Uterus (tissue), 4 donors: ENCODE measurements around the gene C1QTNF6. TPM values are rescaled to one million over a fixed set of nuclear protein-coding genes. Genes with fewer than 3 reads are reported as not detected.
A peak's percentile ranks its signal among the peaks of the same experiment; 100 is the strongest.

ENCODE experiments used
- DNase-seq, 2 donors: peaks; one replicate each; pipeline ENCODE4 v3.0.0-alpha.2; 2019 to 2020
- H3K27ac ChIP-seq, 2 donors: fragments of 200-600 bp; sonication (generic); 1 replicate in 1 of 2; 2 replicates in 1 of 2; pipeline ENCODE4 v1.5.1; 2016 to 2018
- H3K27me3 ChIP-seq, 2 donors: fragments of 200-600 bp; sonication (generic); one replicate each; pipeline ENCODE4 v1.5.1; 2018 to 2019; ENCODE audit warnings: control low read depth in 1 of 2
- H3K36me3 ChIP-seq, 2 donors: fragments of 200-600 bp; sonication (generic); one replicate each; pipeline ENCODE4 v1.5.1; 2019; ENCODE audit warnings: control low read depth in 1 of 2
- H3K4me1 ChIP-seq, 2 donors: fragments of 200-600 bp; sonication (generic); one replicate each; pipeline ENCODE4 v1.5.1; 2018 to 2019; ENCODE audit warnings: control low read depth in 1 of 2
- H3K4me3 ChIP-seq, 2 donors: fragments of 200-600 bp; sonication (generic); 1 replicate in 1 of 2; 2 replicates in 1 of 2; pipeline ENCODE4 v1.5.1; 2018 to 2019; ENCODE audit warnings: mild to moderate bottlenecking in 1 of 2
- H3K9me3 ChIP-seq, 2 donors: fragments of 200-600 bp; sonication (generic); one replicate each; pipeline ENCODE4 v1.5.1; 2019; ENCODE audit warnings: control low read depth in 1 of 2
- POLR2A ChIP-seq, 2 donors: fragments of 450-650 bp; IDR thresholded peaks; one replicate each; pipeline ENCODE4 v1.6.1; 2016; ENCODE audit warnings: antibody characterized with exemption in 2 of 2, mild to moderate bottlenecking in 1 of 2, moderate library complexity in 1 of 2
- intact Hi-C: fragments of 100-400 bp; cut with DNase I; formaldehyde crosslinking; loops from one replicate; pipeline ENCODE4 v1.15.1; 2023; ENCODE audit warnings: low total_unique reads
- total RNA-seq, 4 donors: library from RNA; depleted of rRNA in 3 of 4; stranded (reverse); fragments of >200 nt in 3 of 4; gene quantifications; one replicate each; pipeline versions ENCODE4 v1.1.0 to v1.2.4, GENCODE V29; 2014 to 2023
- TF ChIP-seq, protein P1 (sequence below), 4 experiments: fragments of 200-600 bp in 2 of 4; fragments of 450-650 bp in 2 of 4; sonication (generic) in 2 of 4; IDR thresholded peaks; one replicate each; pipeline ENCODE4 v1.5.1; 2016 to 2019; ENCODE audit warnings: antibody characterized with exemption in 4 of 4, mild to moderate bottlenecking in 2 of 4, moderate library complexity in 1 of 4
- donor health status: DM: yes; HTN: yes; CAD: no.

The C1QTNF6 gene
- total RNA-seq, 4 donors from 2014 or later = 0.29 to 16.0 (median 3.1) TPM

DNA sequence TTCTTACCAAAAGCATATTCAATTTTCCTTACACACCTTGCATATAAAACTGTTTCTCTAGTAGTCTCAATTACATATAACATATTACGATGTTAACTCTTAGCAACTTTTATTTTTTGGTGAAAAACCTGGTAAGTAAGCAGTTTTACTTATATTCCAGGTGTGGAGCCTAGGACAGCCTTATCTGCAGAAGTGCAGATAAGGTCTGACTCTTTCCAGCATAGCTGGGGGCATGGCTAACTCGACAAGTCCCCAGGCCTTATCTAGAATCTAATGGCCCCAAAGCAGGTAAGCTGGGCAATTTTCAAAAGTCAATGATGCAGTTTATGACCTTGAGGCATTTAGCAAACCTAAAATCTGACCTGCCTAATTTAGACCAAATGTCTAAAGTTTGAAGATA lies 4.2 kb upstream of the C1QTNF6 start:
- intact Hi-C loops = no loop called here
- Histone ChIP-seq H3K4me1 (peaks cover 17 to 27% of the 10 kb centered on the region in 2 donors), H3K9me3 (no peaks in the 10 kb centered on the region), H3K36me3 (no peaks in the 10 kb centered on the region), H3K27me3 (no peaks in the 10 kb centered on the region), H3K27ac (peak overlapping the region in 1 of 2 donors; percentile 96), H3K4me3 (no peak overlapping the region)
- TF ChIP-seq, protein P1, sequence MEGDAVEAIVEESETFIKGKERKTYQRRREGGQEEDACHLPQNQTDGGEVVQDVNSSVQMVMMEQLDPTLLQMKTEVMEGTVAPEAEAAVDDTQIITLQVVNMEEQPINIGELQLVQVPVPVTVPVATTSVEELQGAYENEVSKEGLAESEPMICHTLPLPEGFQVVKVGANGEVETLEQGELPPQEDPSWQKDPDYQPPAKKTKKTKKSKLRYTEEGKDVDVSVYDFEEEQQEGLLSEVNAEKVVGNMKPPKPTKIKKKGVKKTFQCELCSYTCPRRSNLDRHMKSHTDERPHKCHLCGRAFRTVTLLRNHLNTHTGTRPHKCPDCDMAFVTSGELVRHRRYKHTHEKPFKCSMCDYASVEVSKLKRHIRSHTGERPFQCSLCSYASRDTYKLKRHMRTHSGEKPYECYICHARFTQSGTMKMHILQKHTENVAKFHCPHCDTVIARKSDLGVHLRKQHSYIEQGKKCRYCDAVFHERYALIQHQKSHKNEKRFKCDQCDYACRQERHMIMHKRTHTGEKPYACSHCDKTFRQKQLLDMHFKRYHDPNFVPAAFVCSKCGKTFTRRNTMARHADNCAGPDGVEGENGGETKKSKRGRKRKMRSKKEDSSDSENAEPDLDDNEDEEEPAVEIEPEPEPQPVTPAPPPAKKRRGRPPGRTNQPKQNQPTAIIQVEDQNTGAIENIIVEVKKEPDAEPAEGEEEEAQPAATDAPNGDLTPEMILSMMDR (IDR thresholded peaks at IDR 0.05) = no peak
- TF ChIP-seq POLR2A (IDR thresholded peaks at IDR 0.05) = no peak
- DNase-seq = no peak

DNA sequence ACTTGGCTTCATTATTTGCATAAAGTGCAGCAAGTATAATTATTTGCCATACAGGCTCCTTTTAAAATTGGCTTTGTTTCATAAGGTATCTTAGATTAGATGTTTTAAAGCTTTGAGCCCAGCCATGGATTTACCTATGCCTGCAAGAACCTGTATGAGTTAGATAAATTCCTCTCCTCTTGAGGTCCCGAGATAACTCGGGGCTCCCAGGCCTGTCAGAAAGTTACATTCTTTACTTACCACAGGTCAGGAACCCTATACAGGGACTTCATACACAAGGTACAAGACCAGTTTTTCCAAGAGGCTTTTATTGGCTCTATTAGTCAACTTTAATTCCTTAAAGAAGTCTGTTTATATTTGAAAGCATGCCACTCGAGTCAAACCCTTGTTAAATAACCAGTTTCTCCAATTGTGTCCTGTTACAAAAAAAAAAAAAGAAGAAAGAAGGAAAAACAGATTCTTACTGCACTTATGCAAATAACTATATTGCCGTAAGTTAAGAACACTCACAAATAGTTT lies 2.3 kb upstream of the C1QTNF6 start:
- Histone ChIP-seq H3K4me3 (no peak overlapping the region), H3K36me3 (no peaks in the 10 kb centered on the region), H3K4me1 (peaks cover 12 to 25% of the 10 kb centered on the region in 2 donors), H3K9me3 (no peaks in the 10 kb centered on the region), H3K27me3 (no peaks in the 10 kb centered on the region), H3K27ac (no peak overlapping the region)
- TF ChIP-seq POLR2A (IDR thresholded peaks at IDR 0.05) = no peak
- TF ChIP-seq, protein P1 (IDR thresholded peaks at IDR 0.05) = no peak
- intact Hi-C loops = no loop called here
- no peak for DNase-seq

DNA sequence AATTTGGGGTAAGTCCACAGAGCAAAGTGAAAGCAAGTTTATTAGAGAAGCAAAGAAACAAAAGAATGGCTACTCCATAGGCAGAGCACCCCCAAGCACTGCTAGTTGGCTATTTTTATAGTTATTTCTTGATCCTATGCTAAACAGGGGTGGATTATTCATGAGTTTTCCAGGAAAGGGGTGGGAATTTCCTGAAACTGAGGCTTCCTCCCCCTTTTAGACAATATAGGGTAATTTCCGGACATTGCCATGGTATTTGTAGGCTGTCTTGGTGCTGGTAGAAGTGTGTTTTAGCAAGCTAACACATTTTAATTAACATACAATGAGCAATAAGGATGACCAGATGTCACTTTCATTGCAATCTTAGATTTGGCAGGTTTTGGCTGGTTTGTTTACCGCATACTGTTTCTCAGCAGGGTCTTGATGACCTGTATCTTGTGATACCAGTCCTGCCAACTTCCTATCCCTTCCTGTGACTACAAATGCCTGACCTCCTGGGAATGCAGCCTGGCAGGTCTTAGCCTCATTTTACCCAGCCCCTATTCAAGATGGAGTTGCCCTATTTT lies 937 bp upstream of the C1QTNF6 start:
- intact Hi-C loops = no loop called here
- H3K36me3 ChIP-seq = no peaks in the 10 kb centered on the region
- TF ChIP-seq, protein P1 (IDR thresholded peaks at IDR 0.05) = no peak
- TF ChIP-seq POLR2A (IDR thresholded peaks at IDR 0.05) = peak in 1 of 2 donors; percentile 28
- no peaks in the 10 kb centered on the region for H3K9me3 ChIP-seq
- H3K27ac ChIP-seq = peak overlapping the region; percentile 93 to 96
- H3K4me3 ChIP-seq = no peak overlapping the region
- peaks cover 12 to 25% of the 10 kb centered on the region in 2 donors for H3K4me1 ChIP-seq
- no peaks in the 10 kb centered on the region for H3K27me3 ChIP-seq
- no peak for DNase-seq

DNA sequence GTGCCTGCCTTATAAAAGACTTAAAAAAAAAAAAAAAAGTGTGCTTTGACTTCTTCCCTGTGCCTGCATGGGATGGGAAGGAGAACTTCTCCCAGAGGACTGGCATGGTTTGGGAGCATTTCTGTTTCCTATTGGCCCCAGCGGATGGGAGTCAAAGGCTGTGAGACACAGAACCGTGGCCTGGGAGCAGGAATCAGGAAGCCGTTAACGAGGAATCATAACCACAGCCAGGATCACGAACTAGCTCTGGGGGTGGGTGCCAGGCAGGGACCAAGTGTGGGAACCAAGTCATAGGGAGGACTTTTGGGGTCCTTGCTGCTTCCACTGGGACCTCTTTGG lies 526 bp downstream of the C1QTNF6 start:
- peak; percentile 38 to 52 for DNase-seq
- intact Hi-C loops = no loop called here
- no peaks in the 10 kb centered on the region for H3K27me3 ChIP-seq
- peak overlapping the region; percentile 93 to 96 for H3K27ac ChIP-seq
- H3K4me3 ChIP-seq = peak overlapping the region; percentile 32 to 37
- no peaks in the 10 kb centered on the region for H3K36me3 ChIP-seq
- H3K4me1 ChIP-seq = peaks cover 7 to 15% of the 10 kb centered on the region in 2 donors
- H3K9me3 ChIP-seq = no peaks in the 10 kb centered on the region
- TF ChIP-seq, protein P1 (IDR thresholded peaks at IDR 0.05) = no peak
- no peak for TF ChIP-seq POLR2A (IDR thresholded peaks at IDR 0.05)

DNA sequence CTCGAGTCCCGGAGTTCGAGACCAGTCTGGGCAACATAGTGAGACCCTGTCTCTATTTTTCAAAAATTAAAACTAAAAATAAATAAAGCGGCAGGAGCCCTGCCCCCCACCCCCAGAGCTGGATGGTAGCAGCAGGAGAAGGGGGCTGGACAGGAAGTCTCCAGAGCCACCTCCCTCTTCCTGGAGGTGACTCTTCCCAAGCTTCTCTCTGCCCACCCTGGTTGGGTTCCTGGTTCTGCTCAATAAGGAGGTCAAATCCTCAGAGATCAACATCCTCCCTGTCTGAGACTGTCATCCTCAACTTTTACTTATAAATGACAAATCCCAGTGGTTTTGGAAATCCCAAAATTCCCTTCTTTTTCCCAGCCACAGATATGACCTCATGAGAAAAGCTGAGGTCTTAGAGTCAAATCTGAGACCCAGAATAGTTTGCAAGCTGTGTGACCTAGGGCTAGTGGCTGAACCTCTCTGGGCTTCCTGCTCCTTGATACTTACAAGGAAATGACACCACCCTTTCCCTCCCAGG lies 987 bp downstream of the C1QTNF6 start:
- no peak for TF ChIP-seq POLR2A (IDR thresholded peaks at IDR 0.05)
- TF ChIP-seq, protein P1 (IDR thresholded peaks at IDR 0.05) = no peak
- H3K4me3 ChIP-seq = peak overlapping the region; percentile 32 to 37
- DNase-seq = no peak
- no peaks in the 10 kb centered on the region for H3K9me3 ChIP-seq
- H3K4me1 ChIP-seq = peaks cover 7 to 15% of the 10 kb centered on the region in 2 donors
- H3K27me3 ChIP-seq = no peaks in the 10 kb centered on the region
- no peaks in the 10 kb centered on the region for H3K36me3 ChIP-seq
- H3K27ac ChIP-seq = peak overlapping the region; percentile 93 to 96
- intact Hi-C loops = no loop called here
